HCT116 (cell line): Measurements from ENCODE around the gene EMX1. TPM values are rescaled to one million over a fixed set of nuclear protein-coding genes. Genes with fewer than 3 reads are reported as not detected.

Source experiments
- ATAC-seq: fragments of 200-7000 bp; cut with Tn5 transposase; 2 replicates; pipeline ENCODE4 v1.9.1; 2020; ENCODE audit warnings: mild to moderate bottlenecking, moderate library complexity
- Bru-seq: library from RNA; stranded (reverse); fragments of 400-500 nt; gene quantifications from one replicate; lab custom pipeline; 2021; lab: Mats Ljungman, UMichigan
- BruChase-seq, 2 experiments: library from RNA; stranded (reverse); fragments of 400-500 nt; gene quantifications; one replicate each; lab custom pipeline; 2021; lab: Mats Ljungman, UMichigan
- BruUV-seq: library from RNA; stranded (reverse); fragments of 400-500 nt; replicated peaks from 2 replicates; lab custom pipeline; 2021; lab: Mats Ljungman, UMichigan
- CTCF ChIA-PET: fragments of 300-600 bp; sonication (Branson Sonifier 250); formaldehyde crosslinking; loops from one replicate; lab custom pipeline; 2021; ENCODE audit warnings: antibody characterized with exemption; lab: Charles Lee
- POLR2A ChIA-PET: fragments of 300-600, 350-600 bp; sonication (Branson Sonifier 250); formaldehyde crosslinking; loops from one replicate; lab custom pipeline; 2021; ENCODE audit warnings: antibody characterized with exemption; lab: Charles Lee
- RAD21 ChIA-PET, 2 experiments: fragments of 300-600 bp; sonication (Branson Sonifier 250); formaldehyde crosslinking; loops; one replicate each; lab custom pipeline; 2023; ENCODE audit warnings: low total read pairs in 2 of 2; ENCODE audit not compliant: uncharacterized antibody in 2 of 2, unreplicated experiment in 2 of 2, low non-redundant PET in 1 of 2; lab: Charles Lee
- DNase-seq: peaks from one replicate; pipeline ENCODE4 v3.0.0-alpha.2; 2010; ENCODE audit warnings: low read depth, low spot score
- H2AFZ ChIP-seq: fragments of 200-600 bp; shearing (Covaris generic), sonication (generic); 2 replicates; pipeline ENCODE4 v1.6.1; 2017; ENCODE audit warnings: low read depth, mixed run types, mixed read lengths, antibody characterized with exemption, low read length; ENCODE audit not compliant: poor library complexity, severe bottlenecking
- H3K27ac ChIP-seq: 2 replicates; pipeline ENCODE4 v1.5.1; 2012; ENCODE audit warnings: low read depth, low read length
- H3K27me3 ChIP-seq: fragments of 200-600 bp; sonication (generic); 2 replicates; pipeline ENCODE4 v1.6.1; 2016; ENCODE audit warnings: mixed run types, low read length, mixed read lengths; ENCODE audit not compliant: insufficient read depth
- H3K36me3 ChIP-seq, 2 experiments: fragments of 200-500 bp in 1 of 2; fragments of 200-600 bp in 1 of 2; sonication (Bioruptor generic) in 1 of 2; sonication (generic) in 1 of 2; 2 replicates each; pipeline versions ENCODE4 v1.5.1 to v1.6.1; 2014 to 2016; ENCODE audit warnings: low read length in 2 of 2, inconsistent platforms in 1 of 2, mixed read lengths in 1 of 2, mixed run types in 1 of 2; ENCODE audit not compliant: insufficient read depth in 2 of 2, control insufficient read depth in 1 of 2
- H3K4me1 ChIP-seq, 2 experiments: fragments of 200-600 bp in 1 of 2; sonication (generic) in 1 of 2; 2 replicates each; pipeline versions ENCODE4 v1.5.1 to v1.6.1; 2012 to 2017; ENCODE audit warnings: low read length in 2 of 2, inconsistent platforms in 1 of 2, mild to moderate bottlenecking in 1 of 2, mixed read lengths in 1 of 2, mixed run types in 1 of 2, moderate library complexity in 1 of 2; ENCODE audit not compliant: insufficient read depth in 2 of 2, control insufficient read depth in 1 of 2
- H3K4me2 ChIP-seq: fragments of 200-600 bp; sonication (generic); 2 replicates; pipeline ENCODE4 v1.6.1; 2017; ENCODE audit warnings: mixed run types, low read length, mixed read lengths
- H3K4me3 ChIP-seq, 2 experiments: fragments of 200-600 bp in 1 of 2; sonication (generic) in 1 of 2; replicated peaks in 1 of 2; 2 replicates each; pipeline ENCODE4 v1.5.1; 2011 to 2016; ENCODE audit warnings: low read length in 2 of 2, control low read depth in 1 of 2, low read depth in 1 of 2, mild to moderate bottlenecking in 1 of 2, mixed read lengths in 1 of 2, mixed run types in 1 of 2
- H3K79me2 ChIP-seq: fragments of 200-600 bp; sonication (generic); 2 replicates; pipeline ENCODE4 v1.6.1; 2017; ENCODE audit warnings: mild to moderate bottlenecking, mixed run types, low read length, moderate library complexity, mixed read lengths; ENCODE audit not compliant: insufficient read depth
- H3K9ac ChIP-seq: fragments of 200-600 bp; sonication (generic); 2 replicates; pipeline ENCODE4 v1.6.1; 2016; ENCODE audit warnings: low read length, mixed read lengths
- H3K9me2 ChIP-seq: fragments of 200-600 bp; sonication (generic), shearing (Covaris generic); 2 replicates; pipeline ENCODE4 v1.6.1; 2017; ENCODE audit warnings: mixed run types, mild to moderate bottlenecking, moderate library complexity; ENCODE audit not compliant: insufficient read depth
- H3K9me3 ChIP-seq, 2 experiments: fragments of 200-500 bp in 1 of 2; fragments of 200-600 bp in 1 of 2; sonication (Bioruptor generic) in 1 of 2; sonication (generic) in 1 of 2; 2 replicates each; pipeline ENCODE4 v1.6.1; 2014 to 2017; ENCODE audit warnings: low read length in 2 of 2, mixed read lengths in 2 of 2, inconsistent platforms in 1 of 2, low read depth in 1 of 2, mild to moderate bottlenecking in 1 of 2, mixed run types in 1 of 2, moderate library complexity in 1 of 2; ENCODE audit not compliant: control insufficient read depth in 1 of 2, insufficient read depth in 1 of 2
- H4K20me1 ChIP-seq: fragments of 200-600 bp; sonication (generic), shearing (Covaris generic); 2 replicates; pipeline ENCODE4 v1.6.1; 2017; ENCODE audit warnings: mixed run types, mild to moderate bottlenecking, moderate library complexity; ENCODE audit not compliant: insufficient read depth
- ATF3 ChIP-seq: IDR thresholded peaks from 2 replicates; pipeline ENCODE4 v1.6.1; 2012
- CBX3 ChIP-seq: IDR thresholded peaks from 2 replicates; pipeline ENCODE4 v1.6.1; 2012; ENCODE audit warnings: low read depth
- CEBPB ChIP-seq: IDR thresholded peaks from 2 replicates; pipeline ENCODE4 v1.6.1; 2012; ENCODE audit warnings: low read depth
- CTCF ChIP-seq, 3 experiments: fragments of 200-600 bp in 1 of 3; sonication (generic) in 1 of 3; IDR thresholded peaks in 2 of 3; conservative IDR thresholded peaks in 1 of 3; 2 replicates each; pipeline ENCODE4 v1.5.1; 2012 to 2017; ENCODE audit warnings: low read depth in 2 of 3, low read length in 2 of 3, antibody characterized with exemption in 1 of 3, borderline replicate concordance in 1 of 3, control low read depth in 1 of 3, mild to moderate bottlenecking in 1 of 3, mixed read lengths in 1 of 3, mixed run types in 1 of 3, moderate library complexity in 1 of 3; ENCODE audit not compliant: insufficient read depth in 1 of 3
- EGR1 ChIP-seq: IDR thresholded peaks from 2 replicates; pipeline ENCODE4 v1.6.1; 2012; ENCODE audit warnings: low read depth
- ELF1 ChIP-seq: IDR thresholded peaks from 2 replicates; pipeline ENCODE4 v1.6.1; 2012; ENCODE audit warnings: low read depth, borderline replicate concordance
- EZH2 ChIP-seq: fragments of 200-600 bp; sonication (generic); IDR thresholded peaks from 2 replicates; pipeline ENCODE4 v1.6.1; 2017; ENCODE audit warnings: antibody characterized with exemption, mixed run types
- EZH2phosphoT487 ChIP-seq: fragments of 200-600 bp; IDR thresholded peaks from 2 replicates; pipeline ENCODE4 v1.6.1; 2018; ENCODE audit warnings: antibody characterized with exemption, borderline replicate concordance
- FOSL1 ChIP-seq: IDR thresholded peaks from 2 replicates; pipeline ENCODE4 v1.6.1; 2012; ENCODE audit warnings: low read depth
- JUND ChIP-seq: IDR thresholded peaks from 2 replicates; pipeline ENCODE4 v1.6.1; 2012
- MAX ChIP-seq: IDR thresholded peaks from 2 replicates; pipeline ENCODE4 v1.6.1; 2012
- POLR2A ChIP-seq: IDR thresholded peaks from 2 replicates; pipeline ENCODE4 v1.7.0; 2011; ENCODE audit warnings: borderline replicate concordance; ENCODE audit not compliant: insufficient read depth, insufficient read length; ENCODE audit errors: extremely low read depth
- POLR2AphosphoS5 ChIP-seq: IDR thresholded peaks from 2 replicates; pipeline ENCODE4 v1.6.1; 2011; ENCODE audit warnings: mild to moderate bottlenecking, low read depth, low read length, moderate library complexity
- REST ChIP-seq: IDR thresholded peaks from 2 replicates; pipeline ENCODE4 v1.6.1; 2012; ENCODE audit warnings: low read depth
- SIN3A ChIP-seq: IDR thresholded peaks from 2 replicates; pipeline ENCODE4 v1.6.1; 2012; ENCODE audit warnings: low read depth
- SP1 ChIP-seq: IDR thresholded peaks from 2 replicates; pipeline ENCODE4 v1.6.1; 2012; ENCODE audit warnings: low read depth
- SRF ChIP-seq: IDR thresholded peaks from 2 replicates; pipeline ENCODE4 v1.6.1; 2012; ENCODE audit warnings: low read depth
- TCF7L2 ChIP-seq: IDR thresholded peaks from 2 replicates; pipeline ENCODE4 v1.7.0; 2011; ENCODE audit warnings: borderline replicate concordance, inconsistent platforms; ENCODE audit not compliant: insufficient read depth, insufficient read length; ENCODE audit errors: extremely low read depth
- YY1 ChIP-seq: IDR thresholded peaks from 2 replicates; pipeline ENCODE4 v1.6.1; 2011; ENCODE audit warnings: low read length, low read depth, moderate library complexity, mild to moderate bottlenecking; ENCODE audit not compliant: insufficient replicate concordance; ENCODE audit errors: extremely low read depth
- ZNF274 ChIP-seq: fragments of 200-500 bp; sonication (Bioruptor generic); IDR thresholded peaks from 2 replicates; pipeline ENCODE4 v1.6.1; 2014; ENCODE audit warnings: mild to moderate bottlenecking, low read depth, low read length, inconsistent platforms
- intact Hi-C: fragments of 100-400 bp; cut with micrococcal nuclease; formaldehyde crosslinking; loops from 2 replicates; pipeline ENCODE4 v1.10.0; 2022
- long read RNA-seq: library from polyadenylated mRNA; unstranded; transcript quantifications from one replicate; pipeline ENCODE4 v2.0.0, GENCODE V29; 2021; ENCODE audit not compliant: unreplicated experiment
- polyA plus RNA-seq: library from polyadenylated mRNA; unstranded; fragments of >200 nt; gene quantifications from 2 replicates; pipeline ENCODE4 v1.2.1, GENCODE V29; 2012; ENCODE audit warnings: missing spikeins
- total RNA-seq: library from RNA; stranded (reverse); gene quantifications from one replicate; pipeline ENCODE4 v1.2.1, GENCODE V29; 2021; ENCODE audit not compliant: unreplicated experiment

The EMX1 gene
- 3.1 TPM for total RNA-seq
- 0.87 and 0.98 TPM in 2 replicates for polyA plus RNA-seq
- percentile 32 among the genes with signal in this experiment for Bru-seq, nascent RNA
- BruChase-seq, experiment 1, labeled RNA remaining after a 6-hour chase: percentile 31 among the genes with signal in this experiment
- percentile 42 among the genes with signal in this experiment for BruChase-seq, experiment 2, labeled RNA remaining after a 2-hour chase
- long read RNA-seq, partial matches to known transcripts: 0 of 3 reads
- long read RNA-seq, other reads (novel, unspliced or antisense): 1 of 3 reads

- POLR2A ChIA-PET: no interaction called here
- H3K4me1 ChIP-seq: peaks cover 12 to 28% of the 10 kb centered on the region in 2 experiments
- H3K27ac ChIP-seq: peak within 1 kb of the TSS; percentile 45; the same call in 1 of the 2 replicates
- no TSS peak for BruUV-seq
- H3K9ac ChIP-seq: peak within 1 kb of the TSS; percentile 45
- no peaks in the 10 kb centered on the region for H3K36me3 ChIP-seq
- H3K79me2 ChIP-seq: no peaks in the 10 kb centered on the region
- H3K4me2 ChIP-seq: peak within 1 kb of the TSS; percentile 77
- no peaks in the 10 kb centered on the region for H3K9me3 ChIP-seq
- CTCF ChIA-PET: interaction anchor here (1.0 to 1.3 kb wide), 2 partner anchors 25 to 30 kb away, joined by 4 to 6 read pairs; partner anchors contain the start of gene SPR
- intact Hi-C loops: loop anchor here (2.0 kb wide), 1 partner anchor 31 kb away; the partner anchor contains the start of gene SPR
- H4K20me1 ChIP-seq: no peaks in the 10 kb centered on the region
- H3K27me3 ChIP-seq: peaks cover 4% of the 10 kb centered on the region; the same call in 1 of the 2 replicates
- H3K4me3 ChIP-seq: peak within 1 kb of the TSS; percentile 53 to 55
- H3K9me2 ChIP-seq: no peaks in the 10 kb centered on the region
- peak; percentile 75 for ATAC-seq
- peak; percentile 60 for DNase-seq
- H2AFZ ChIP-seq: peak within 1 kb of the TSS; percentile 65
- RAD21 ChIA-PET: no interaction called here
- TF ChIP-seq SRF (no peak), ZNF274 (no peak), TCF7L2 (no peak), CBX3 (0 out of 2 replicates have a peak, but pooled peaks have one; percentile 51), CTCF (IDR thresholded peaks at IDR 0.05 in 2 of 3, conservative IDR thresholded peaks at IDR 0.05 in 1 of 3; ENCODE audit: borderline replicate concordance in 1 of 3, insufficient read depth in 1 of 3, low read depth in 2 of 3, low read length in 2 of 3) (no peak), EZH2phosphoT487 (no peak), SIN3A (no peak), REST (no peak), SP1 (peak; percentile 69), ATF3 (no peak), POLR2AphosphoS5 (no peak), CEBPB (no peak), EGR1 (no peak), MAX (peak; percentile 92), EZH2 (no peak), FOSL1 (no peak), JUND (no peak), POLR2A (no peak), ELF1 (no peak), YY1 (no peak)
These were observed at the start of gene EMX1 for GRCh38 chr2:72917138-72917876. Gene EMX1 (plus strand): TSS chr2:72917519. CDS start chr2:72917853, 334 bp downstream.
